ENCODE data around the gene ADA.
A peak's percentile ranks its signal among the peaks of the same experiment; 100 is the strongest.

Gene ADA

GRCh38 chr20:44643596-44644229 is 7.8 kb downstream of the ADA start:
- no peak for DNase-seq

- DNase-seq: no peak
Observed at GRCh38 chr20:44643154-44643519, 8.4 kb downstream of the ADA start.

- DNase-seq: peak; percentile 32
Observed at GRCh38 chr20:44642203-44643153, 9.0 kb downstream of the ADA start.

- DNase-seq: no peak
Observed at GRCh38 chr20:44641325-44641724, 10.2 kb downstream of the ADA start.

GRCh38 chr20:44640522-44640921 is 11.0 kb downstream of the ADA start:
- DNase-seq: no peak

- DNase-seq: no peak
Observed at GRCh38 chr20:44637522-44638372, 13.8 kb downstream of the ADA start.

GRCh38 chr20:44637042-44637441 is 14.5 kb downstream of the ADA start:
- DNase-seq: no peak

GRCh38 chr20:44635877-44636276 is 15.6 kb downstream of the ADA start:
- no peak for DNase-seq

GRCh38 chr20:44633872-44634600 is 17.5 kb downstream of the ADA start:
- DNase-seq: no peak

- DNase-seq: no peak
Observed at GRCh38 chr20:44633187-44633810, 18.2 kb downstream of the ADA start.

GRCh38 chr20:44632103-44632752 is 19.3 kb downstream of the ADA start:
- peak; percentile 71 for DNase-seq

- no peak for DNase-seq
Observed at GRCh38 chr20:44630297-44630696, 21.2 kb downstream of the ADA start.

GRCh38 chr20:44629542-44629941 is 22.0 kb downstream of the ADA start:
- no peak for DNase-seq

- DNase-seq: no peak
Observed at GRCh38 chr20:44629017-44629385, 22.5 kb downstream of the ADA start.

GRCh38 chr20:44627364-44628010 is 24.0 kb downstream of the ADA start:
- no peak for DNase-seq

- no peak for DNase-seq
Observed at GRCh38 chr20:44626278-44626677, 25.2 kb downstream of the ADA start.

- no peak for DNase-seq
Observed at GRCh38 chr20:44625361-44625760, 26.1 kb downstream of the ADA start.

GRCh38 chr20:44624743-44625271 is 26.7 kb downstream of the ADA start:
- DNase-seq: no peak

- no peak for DNase-seq
Observed at GRCh38 chr20:44624152-44624551, 27.3 kb downstream of the ADA start.

GRCh38 chr20:44622501-44623270 is 28.8 kb downstream of the ADA start:
- DNase-seq: no peak
